Activated CD4-positive, alpha-beta T cell treated with anti-CD3 and anti-CD28 coated beads, Interleukin-2, amount 50 U/mL, for 1 hour (primary cell): ENCODE measurements around the gene KCNN1.
"Not testable (repeated sequence)": the region's sequence is repeated elsewhere in the genome, so short reads cannot be mapped to it uniquely, and the experiment has no call there.

Experiments used
- DNase-seq: peaks from one replicate; pipeline ENCODE4 v3.0.0-alpha.2; 2020

KCNN1 gene

DNA sequence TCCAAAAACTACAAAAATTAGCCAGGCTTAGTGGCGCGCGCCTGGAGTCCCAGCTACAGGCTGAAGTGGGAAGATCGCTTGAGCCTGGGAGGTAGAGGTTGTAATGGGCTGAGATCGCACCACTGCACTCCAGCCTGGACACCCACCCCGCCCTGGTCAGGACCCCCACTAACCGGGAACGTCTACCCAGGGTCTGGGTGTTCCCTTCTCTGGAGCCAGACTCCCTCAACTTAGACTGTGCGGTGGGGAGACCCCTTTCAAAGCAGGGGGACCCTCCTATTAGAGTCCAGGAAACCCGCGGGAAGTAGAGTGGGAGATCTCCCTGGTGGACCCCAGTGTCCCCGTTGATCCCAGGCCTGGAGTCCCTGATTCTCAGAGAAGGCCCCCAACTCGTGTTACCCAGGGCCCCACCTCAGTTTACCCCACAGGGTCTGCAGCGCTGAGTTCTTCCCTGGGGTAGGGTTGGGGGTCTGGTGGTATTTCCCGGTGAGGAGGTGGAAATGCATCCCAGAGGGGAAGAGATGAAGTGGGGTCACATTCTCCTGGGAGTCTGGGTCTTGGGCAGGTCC is 35.0 kb downstream of the KCNN1 start:
- no peak for DNase-seq

DNA sequence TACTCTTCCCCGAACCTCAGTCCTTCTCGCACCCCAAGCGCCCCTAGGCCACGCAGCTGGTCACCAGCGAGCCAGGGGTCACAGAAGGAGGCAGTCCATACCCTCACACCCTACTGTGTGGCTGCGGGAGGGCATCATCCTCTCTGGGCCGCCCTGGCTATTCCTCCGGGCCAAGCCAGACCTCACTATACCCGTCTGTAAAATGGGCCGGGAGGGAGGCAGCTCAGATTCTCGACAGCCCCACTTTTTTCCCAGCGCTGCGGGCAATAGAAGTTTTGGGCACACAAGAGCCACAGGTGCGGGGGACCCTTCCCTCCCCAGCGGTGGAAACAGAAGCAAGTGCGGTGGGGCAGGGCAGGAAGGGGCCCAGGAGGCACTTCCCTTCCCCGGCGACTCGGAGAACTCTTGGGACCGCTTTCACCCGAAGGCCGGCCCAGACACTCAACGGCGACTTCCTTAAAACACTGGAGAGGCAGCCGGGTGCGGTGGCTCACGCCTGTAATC is 35.5 kb downstream of the KCNN1 start:
- no peak for DNase-seq

DNA sequence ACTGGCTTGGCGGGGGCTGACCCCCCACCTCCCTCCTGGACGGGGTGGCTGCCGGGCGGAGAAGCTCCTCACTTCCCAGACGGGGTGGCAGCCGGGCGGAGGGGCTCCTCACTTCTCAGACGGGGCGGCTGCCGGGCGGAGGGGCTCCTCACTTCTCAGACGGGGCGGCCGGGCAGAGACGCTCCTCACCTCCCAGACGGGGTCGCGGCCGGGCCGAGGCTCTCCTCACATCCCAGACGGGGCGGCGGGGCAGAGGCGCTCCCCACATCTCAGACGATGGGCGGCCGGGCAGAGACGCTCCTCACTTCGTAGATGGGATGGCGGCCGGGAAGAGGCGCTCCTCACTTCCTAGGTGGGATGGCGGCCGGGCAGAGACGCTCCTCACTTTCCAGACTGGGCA is 38.8 kb downstream of the KCNN1 start:
- DNase-seq, result not testable (repeated sequence)

DNA sequence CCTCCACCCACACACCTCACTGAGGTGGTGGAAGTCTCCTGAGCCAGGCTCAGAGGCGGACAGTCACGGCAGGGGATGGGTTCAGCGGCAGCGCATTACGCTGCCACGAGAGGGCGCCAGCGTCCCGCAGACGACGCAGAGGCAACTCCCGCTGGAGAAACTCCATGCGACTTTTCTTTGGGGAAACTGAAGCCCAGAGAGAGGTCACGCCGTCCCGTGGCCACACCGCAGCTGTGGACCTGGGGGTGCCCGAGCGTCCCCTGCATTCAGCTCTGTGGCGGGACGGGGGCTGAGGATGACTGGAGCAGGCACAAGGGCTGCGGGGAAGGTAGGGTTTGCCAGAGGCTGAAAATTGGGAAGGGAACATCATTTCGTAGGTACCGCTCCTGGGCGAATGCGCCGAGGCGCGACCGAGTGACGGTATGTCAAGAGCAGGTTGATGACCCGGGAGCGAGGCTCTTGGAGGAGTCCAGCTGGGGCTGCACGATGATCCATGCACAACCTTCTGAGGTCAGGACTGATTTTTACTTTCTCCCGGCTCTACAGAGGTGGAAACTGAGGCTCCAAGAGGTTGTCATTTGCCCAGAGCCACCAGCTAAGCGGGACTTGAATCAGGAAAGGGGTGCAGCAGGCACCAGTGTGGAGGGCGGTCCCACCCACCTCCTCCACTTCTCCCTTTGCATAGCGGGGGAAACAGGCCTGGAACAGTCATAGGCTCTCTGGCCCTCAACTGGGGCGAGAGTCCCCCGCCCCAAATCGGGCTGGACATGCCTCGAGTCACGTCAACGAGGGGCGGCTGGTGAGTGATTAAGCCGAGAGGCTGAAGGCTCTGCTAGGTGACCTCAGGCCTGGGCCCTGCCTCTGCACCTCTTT is 40.4 kb downstream of the KCNN1 start:
- peak; percentile 81 for DNase-seq

DNA sequence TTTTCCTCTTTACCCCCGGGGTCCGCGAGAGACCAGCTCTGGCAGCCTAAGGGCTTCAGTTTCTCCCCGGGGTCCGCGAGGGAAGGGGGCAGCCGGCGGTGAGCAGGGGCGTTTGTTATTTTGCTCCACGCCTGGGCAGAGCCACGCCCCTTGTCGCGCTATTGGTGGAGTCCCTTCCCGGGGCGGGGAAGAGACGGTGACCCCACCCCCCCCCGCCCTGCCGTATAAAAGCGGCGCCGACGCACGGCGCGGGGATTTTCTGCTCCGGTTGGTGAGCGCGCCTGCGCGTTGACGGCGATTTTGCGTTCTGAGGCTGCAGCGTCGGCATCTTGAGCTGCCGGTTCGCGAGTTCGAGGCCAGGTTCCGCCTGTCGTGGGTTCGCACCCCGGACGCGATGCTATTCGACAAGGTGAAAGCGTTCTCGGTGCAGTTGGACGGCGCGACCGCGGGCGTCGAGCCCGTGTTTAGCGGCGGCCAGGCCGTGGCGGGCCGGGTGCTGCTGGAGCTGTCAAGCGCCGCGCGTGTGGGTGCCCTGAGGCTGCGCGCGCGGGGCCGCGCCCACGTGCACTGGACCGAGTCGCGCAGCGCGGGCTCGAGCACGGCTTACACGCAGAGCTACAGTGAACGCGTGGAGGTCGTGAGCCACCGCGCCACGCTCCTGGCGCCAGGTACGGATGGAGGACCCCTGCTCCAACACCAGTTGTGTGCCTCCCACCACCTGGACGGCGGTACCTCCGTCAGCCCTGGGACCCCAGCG is 41.2 kb downstream of the KCNN1 start, which contains the start of gene ARRDC2:
ARRDC2 (plus strand) TSS at position 254 of the 757 bp plus-strand sequence; CDS start at position 395, 141 bp downstream.
- peak; percentile 87 for DNase-seq

DNA sequence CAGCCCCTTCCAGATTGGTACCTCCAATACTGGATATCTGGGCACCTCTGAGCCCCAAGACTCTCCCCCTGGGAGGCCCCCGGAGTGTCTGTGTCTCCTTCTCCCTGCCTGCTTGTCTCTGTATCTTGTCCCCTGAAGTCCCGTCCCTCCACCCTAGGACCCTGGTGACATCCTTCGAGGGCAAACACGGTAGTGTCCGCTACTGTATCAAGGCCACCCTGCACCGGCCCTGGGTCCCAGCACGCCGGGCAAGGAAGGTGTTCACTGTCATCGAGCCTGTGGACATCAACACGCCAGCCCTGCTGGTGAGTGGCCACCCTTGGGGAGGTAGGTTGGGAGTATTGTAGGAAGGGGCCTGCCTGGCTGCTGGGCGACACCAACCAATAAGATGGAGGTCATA is 41.9 kb downstream of the KCNN1 start:
- no peak for DNase-seq

DNA sequence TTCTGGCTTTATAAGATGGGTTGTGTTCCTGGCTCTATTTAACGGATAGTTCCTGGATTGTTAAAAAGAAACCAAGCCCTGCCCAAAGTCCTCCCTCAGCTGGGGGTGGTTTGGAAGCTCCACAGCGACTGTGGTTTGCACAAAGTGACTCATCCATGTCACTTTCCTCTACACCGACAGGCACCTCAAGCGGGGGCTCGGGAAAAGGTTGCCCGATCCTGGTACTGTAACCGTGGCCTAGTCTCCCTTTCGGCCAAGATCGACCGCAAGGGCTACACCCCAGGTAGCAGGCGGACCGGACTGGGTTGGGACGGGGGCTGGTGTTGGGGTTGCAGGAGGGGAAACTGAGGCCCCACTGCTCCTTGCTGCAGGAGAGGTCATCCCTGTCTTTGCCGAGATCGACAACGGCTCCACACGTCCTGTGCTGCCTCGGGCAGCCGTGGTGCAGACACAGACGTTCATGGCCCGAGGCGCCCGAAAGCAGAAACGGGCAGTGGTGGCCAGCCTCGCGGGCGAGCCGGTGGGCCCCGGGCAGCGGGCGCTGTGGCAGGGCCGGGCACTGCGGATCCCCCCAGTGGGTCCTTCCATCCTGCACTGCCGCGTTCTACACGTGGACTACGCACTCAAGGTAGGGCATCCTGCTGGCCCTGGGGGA is 42.6 kb downstream of the KCNN1 start:
- DNase-seq, result no peak

DNA sequence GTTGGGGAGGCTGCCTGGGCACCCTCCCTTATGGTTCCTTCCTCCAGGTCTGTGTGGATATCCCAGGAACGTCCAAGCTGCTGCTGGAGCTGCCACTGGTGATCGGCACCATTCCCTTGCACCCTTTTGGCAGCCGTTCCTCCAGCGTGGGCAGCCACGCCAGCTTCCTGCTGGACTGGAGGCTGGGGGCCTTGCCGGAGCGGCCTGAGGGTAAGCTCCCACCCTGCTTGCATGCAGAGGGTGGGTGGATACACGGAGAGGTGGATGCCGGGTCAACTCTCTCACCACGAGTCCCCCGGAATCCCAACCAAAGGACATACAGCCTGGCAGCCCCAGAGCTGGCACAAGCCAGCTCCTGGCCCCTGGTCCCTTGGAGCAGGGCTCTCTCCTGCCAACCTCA is 43.2 kb downstream of the KCNN1 start:
- DNase-seq, result no peak

DNA sequence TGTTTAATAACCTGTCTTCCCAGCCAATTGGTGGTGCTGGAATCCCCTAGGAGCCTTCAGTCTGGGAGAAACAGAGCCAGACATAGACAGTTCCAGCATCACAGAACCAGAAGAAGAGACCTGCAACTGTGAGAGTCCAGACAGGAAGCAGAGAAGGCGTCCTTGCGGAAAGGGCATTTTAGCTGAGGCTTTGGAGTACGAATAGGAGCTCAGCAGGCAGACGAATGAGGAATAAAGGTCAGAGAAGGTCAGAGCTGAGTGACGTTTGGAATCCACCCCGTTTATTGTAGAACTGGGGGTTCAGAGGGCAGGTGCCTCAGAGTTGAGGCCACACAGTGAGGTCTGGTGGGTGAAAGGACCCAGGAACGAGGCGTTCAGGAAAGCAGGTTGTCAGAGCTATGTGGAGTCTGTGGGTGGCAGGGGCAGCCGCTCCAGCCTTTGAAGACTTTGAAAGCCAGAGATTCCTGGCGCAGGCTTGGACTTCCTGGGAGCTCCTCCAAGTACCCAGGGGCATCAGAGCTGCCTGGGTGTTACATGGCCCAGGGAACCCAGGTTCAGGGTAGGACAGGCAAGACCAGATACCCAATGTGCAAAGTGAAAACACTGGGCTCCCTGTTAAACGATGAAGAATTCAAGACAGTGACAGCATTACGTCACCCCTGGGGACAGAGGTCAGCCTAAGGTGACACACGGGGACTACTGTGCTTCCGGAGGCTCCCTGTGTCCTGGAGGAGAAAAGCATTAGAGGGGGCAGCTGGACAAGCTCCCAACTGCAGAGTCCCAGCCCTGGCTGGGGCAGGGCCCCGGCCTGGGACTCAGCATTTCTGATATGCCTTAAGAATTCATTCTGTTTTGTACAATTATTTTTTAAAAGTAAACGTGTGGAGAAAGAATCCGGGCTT is 46.6 kb downstream of the KCNN1 start:
- no peak for DNase-seq

DNA sequence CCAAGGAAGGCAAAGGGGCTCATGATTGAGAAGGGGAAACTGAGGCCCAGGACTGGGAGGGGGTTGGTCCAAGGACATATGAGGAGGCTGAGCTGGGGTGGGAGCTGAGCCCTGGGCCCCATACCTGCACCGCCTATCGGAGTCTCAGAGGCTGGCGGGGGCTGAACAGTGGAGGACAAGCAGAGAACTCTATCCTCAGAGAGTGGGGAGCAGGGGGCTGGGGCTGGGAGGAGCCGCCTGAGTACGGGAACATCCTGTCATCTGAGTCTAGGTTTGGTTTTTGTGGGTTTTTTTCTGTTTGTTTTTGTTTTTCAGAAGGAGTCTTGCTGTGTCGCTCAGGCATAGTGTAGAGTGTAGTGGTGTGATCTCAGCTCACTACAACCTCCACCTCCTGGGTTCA is 47.3 kb downstream of the KCNN1 start:
- DNase-seq, result peak; percentile 70

DNA sequence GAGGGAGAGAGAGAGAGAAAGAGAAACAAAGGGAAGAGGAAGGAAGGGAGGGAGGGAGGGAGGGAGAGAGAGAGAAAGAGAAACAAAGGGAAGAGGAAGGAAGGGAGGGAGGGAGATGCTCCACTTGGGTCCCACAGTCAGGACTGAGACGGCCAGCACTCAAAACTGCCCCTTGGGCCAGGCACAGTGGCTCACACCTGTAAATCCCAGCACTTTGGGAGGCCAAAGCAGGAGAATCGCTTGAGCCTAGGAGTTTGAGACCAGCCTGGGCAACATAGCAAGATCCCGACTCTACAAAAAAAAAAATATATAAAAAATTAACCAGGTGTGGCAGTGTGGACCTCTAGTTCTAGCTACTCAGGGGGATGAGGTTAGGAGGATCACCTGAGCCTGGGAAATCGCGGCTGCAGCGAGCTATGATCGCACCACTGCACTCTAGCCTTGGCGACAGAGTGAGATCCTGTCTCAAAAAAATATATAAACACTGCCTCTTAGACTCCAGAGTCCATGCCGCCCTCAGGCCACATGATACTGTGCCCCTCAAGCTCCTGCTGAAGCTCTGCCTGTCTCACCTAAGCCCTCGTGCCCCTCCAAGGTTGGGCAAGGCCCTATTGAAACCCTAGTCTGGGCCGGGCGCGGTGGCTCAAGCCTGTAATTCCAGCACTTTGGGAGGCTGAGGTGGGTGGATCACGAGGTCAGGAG is 49.5 kb downstream of the KCNN1 start:
- DNase-seq, result no peak

DNA sequence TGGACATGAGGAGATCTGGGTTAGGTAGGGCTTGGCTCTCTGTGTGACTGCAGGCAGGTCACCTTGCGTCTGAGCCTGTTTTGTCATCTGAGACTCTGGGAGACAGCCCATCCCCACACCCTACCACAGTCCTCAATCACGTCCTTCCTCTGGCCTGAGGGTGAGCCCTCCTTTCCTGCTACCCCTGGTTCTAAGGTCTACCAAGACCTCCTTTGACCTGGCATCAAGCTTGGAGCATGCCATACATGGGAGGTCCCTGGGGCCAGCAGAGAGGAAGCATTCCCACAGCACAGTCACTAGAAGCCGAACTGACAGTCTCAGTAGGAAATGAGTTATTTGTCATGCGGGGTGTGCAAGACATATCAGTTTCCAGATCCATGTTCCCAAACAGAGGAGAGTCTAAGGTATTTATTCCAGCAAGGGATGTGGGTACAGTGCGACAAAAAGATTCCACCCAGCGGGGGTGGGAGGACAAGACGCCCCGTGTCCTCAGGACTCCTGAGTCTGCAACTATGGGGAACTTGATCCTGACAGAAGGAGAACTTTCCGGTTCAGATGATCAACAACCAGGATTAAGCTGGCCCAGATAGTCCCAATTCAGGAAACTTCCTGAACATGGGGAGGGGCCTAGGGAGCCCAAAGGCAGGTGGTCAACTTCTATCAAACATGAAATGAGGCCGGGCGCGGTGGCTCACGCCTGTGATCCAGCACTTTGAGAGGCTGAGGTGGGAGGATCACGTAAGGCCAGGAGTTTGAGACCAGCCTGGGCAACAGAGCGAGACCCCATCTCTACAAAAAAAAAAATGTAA is 50.6 kb downstream of the KCNN1 start:
- DNase-seq, result no peak

DNA sequence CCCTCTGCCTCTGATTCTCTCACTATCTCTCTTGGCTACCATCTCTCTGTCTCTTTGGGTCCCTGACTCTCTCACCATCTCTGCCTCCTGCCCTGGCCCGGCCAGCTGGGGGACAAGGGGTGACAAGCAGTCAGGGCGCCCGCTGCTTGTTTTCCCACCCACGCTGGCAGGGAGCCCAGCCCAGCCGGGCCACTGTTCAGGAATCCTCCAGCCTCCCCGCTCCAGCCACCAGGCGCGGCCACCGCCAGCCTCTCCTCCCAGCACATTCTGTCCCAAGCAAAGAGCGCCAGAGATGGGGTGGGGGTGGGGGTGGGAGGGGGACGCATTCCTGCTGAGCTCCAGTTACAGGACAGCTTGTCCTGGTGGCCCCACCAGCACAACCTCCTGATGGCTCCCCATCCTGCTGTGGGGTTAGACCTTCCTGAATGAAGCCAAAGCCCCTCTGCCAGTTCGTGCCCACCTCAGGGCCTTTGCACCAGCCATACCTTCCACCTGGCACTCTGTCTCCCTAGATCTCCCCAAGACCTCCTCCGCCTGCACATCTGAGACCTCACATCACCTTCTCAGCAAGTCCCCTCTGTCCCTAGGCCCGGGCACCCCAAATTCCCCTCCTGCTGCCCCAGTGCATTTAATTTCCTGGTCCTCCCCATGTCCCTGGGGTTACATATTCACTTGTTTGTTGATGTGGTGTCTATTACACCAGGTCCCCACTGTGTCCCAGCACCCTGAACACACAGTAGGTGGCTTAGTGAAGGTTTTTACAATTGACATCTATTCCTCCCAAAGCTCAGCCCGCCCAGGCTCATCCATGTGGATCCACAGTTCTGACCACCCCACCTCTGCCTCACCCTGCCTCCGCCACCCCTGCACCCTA is 53.5 kb downstream of the KCNN1 start:
- DNase-seq, result no peak

DNA sequence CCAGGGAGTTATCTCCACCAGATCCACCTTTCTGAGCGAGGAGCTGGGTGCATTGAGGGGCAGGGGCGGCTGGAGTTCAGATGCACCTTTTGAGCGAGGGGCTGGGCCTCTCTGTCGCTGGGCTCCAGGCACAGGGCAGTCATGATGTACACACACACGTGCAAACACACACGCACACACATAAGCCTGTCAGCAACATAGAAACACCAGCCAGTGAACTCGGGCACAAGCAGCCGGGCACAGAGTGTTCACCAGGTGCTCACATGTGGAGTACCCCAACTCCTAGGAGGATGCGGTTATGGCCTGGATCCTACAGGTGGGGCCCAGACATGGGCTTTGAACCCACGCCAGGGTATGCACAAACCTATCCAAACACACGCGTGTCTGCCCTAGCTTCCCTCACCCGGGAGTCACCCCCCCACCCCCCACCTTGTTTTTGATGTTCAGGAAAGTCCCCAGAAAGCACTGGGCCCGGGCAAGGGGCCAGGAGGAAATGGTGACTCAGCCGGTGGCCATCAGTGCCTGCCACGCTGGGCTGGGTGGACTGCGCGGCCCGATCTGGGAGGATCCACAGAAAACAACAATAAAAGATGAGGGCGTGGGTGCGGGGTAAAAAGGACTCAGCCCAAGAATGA is 54.3 kb downstream of the KCNN1 start:
- DNase-seq, result peak; percentile 82

DNA sequence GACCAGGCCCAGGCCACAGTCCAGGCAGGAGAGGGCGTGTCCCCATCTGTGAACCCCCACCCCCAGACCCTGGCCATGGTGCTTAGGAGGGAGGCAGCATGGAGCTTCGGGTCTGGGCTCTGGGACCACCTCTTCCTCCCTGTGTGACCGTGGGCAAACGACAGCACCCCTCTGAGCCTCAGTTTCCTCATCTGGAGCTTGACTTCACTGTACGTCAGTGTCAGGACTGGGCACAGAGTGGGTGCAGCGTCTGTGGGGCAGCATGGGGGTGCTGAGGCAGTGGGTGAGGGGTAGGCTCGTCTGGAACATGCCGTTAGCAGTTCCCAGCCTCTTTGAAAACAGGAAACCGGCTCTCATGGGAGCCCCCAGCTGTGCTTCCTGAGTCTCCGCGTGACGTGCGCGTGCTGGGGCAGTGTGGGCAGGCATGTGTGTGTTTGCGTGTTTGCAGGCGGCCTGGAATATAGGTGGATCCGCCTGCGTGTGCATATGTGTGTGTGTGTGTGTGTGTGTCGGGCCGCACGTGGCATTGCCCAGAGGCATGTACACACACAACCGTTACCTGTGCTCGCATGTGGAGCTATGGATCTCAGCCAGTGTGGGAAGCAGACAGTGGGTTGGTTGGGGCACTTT is 56.8 kb downstream of the KCNN1 start:
- peak; percentile 80 for DNase-seq

DNA sequence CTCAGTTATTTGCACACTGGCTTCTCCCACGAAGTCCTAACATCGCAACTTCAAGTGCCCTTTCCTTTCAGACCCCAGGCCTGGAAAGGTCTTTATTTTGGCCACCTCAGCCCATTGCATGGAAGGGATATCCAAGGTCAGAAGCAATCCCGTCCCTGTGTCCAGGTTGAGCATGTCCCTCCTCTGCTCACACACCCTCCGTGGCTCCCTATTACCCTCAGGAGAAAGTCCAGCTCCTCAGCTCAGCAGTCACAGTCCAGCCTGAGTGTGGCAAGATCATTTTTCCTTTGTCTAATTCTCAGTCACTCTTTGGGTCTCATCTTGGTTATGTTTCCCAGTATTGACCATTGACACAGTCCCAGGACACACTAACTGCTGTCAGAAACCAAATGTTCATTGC is 60.2 kb downstream of the KCNN1 start:
- no peak for DNase-seq

DNA sequence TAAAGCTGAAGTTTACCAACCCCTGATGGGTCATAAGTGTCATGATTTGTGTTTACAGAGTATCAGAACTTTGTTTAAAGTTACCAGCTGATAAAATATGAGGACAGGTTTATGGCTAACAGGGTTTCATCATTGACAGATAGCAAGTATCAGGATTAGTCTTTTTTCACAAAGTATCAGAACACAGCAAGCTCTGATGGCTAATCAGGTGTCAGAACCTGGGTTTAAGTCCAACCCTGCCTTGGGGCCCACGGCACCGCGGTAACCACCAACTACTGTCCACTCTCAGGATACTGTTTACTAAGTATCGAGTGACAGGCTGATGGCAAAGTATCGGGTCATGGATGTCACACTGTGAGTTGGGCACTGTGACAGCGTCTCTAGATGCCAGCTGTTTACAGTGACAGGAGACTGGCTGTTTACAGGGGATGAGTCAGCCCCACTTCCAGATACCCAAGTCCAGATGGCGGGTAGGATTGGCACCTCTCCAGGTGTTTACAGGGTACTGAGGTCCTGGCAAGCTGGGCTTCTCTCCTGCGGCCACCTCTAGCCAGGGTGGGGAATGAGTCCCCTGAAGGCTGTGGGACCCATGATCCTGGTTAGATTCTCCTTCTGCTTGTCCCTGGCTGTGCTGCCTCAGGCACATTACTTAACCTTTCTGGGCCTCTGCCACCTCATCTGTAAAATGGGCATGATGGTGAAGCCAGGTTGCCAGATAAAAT is 62.9 kb downstream of the KCNN1 start:
- DNase-seq, result no peak

DNA sequence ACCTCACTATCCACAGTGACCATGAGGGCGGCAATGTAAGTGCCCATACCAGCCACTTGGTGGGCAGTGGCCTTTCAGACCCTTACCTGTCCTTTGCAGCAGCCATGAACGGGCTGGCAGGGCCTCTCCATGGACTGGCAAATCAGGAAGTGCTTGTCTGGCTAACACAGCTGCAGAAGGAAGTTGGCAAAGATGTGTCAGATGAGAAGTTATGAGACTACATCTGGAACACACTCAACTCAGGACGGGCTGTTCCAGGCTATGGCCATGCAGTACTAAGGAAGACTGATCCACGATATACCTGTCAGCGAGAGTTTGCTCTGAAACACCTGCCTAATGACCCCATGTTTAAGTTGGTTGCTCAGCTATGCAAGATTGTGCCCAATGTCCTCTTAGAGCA is 64.5 kb downstream of the KCNN1 start:
- DNase-seq, result not testable (repeated sequence)
